SU-DHL-6 (cell line): ENCODE data around the gene DOCK3.

Source experiments
- H2AFZ ChIP-seq: fragments of 200-600 bp; sonication (generic); 2 replicates; pipeline ENCODE4 v1.6.1; 2014; ENCODE audit warnings: low read depth, mild to moderate bottlenecking, moderate library complexity, mixed read lengths, antibody characterized with exemption, low read length; ENCODE audit not compliant: severe bottlenecking
- H3F3A ChIP-seq: fragments of 200-600 bp; shearing (Covaris generic); 2 replicates; pipeline ENCODE4 v1.6.0; 2016; ENCODE audit warnings: antibody characterized with exemption, mild to moderate bottlenecking; ENCODE audit not compliant: insufficient read depth
- H3K27ac ChIP-seq: fragments of 200-600 bp; sonication (generic); 2 replicates; pipeline ENCODE4 v1.5.1; 2016; ENCODE audit warnings: low read depth, mild to moderate bottlenecking, low read length, moderate library complexity, mixed read lengths
- H3K27me3 ChIP-seq: fragments of 200-600 bp; sonication (generic), shearing (Covaris generic); 2 replicates; pipeline ENCODE4 v1.6.0; 2014; ENCODE audit warnings: mild to moderate bottlenecking, low read length
- H3K36me3 ChIP-seq: fragments of 200-600 bp; sonication (generic); 2 replicates; pipeline ENCODE4 v1.6.1; 2014; ENCODE audit warnings: mild to moderate bottlenecking, low read length, mixed read lengths
- H3K4me2 ChIP-seq: fragments of 300-600, 200-600 bp; shearing (Covaris generic), sonication (generic); 2 replicates; pipeline ENCODE4 v1.6.0; 2014; ENCODE audit warnings: low read length, low read depth, mild to moderate bottlenecking; ENCODE audit not compliant: poor library complexity, severe bottlenecking
- H3K4me3 ChIP-seq: fragments of 200-600 bp; sonication (generic); 2 replicates; pipeline ENCODE4 v1.5.1; 2014; ENCODE audit warnings: antibody characterized with exemption, low read length, mild to moderate bottlenecking, mixed read lengths; ENCODE audit not compliant: insufficient read depth, poor library complexity, severe bottlenecking
- H3K79me2 ChIP-seq: fragments of 200-600 bp; sonication (generic); 2 replicates; pipeline ENCODE4 v1.6.1; 2014; ENCODE audit warnings: mild to moderate bottlenecking, low read length, moderate library complexity; ENCODE audit not compliant: insufficient read depth
- H3K9ac ChIP-seq: fragments of 200-600 bp; sonication (generic); 2 replicates; pipeline ENCODE4 v1.7.0; 2014; ENCODE audit warnings: mild to moderate bottlenecking, low read length
- H3K9me2 ChIP-seq: fragments of 200-600 bp; sonication (generic); replicated peaks from 2 replicates; pipeline ENCODE4 v1.6.1; 2014; ENCODE audit warnings: low read length; ENCODE audit not compliant: insufficient read depth
- H3K9me3 ChIP-seq: fragments of 200-600 bp; sonication (generic); 2 replicates; pipeline ENCODE4 v1.6.1; 2014; ENCODE audit warnings: low read length, mixed read lengths; ENCODE audit not compliant: insufficient read depth
- H4K20me1 ChIP-seq: fragments of 200-600 bp; sonication (generic); 2 replicates; pipeline ENCODE4 v1.6.1; 2014; ENCODE audit warnings: low read depth, mild to moderate bottlenecking, antibody characterized with exemption, low read length, moderate library complexity, mixed read lengths
- EZH2phosphoT487 ChIP-seq: fragments of 200-600 bp; sonication (generic), shearing (Covaris generic); conservative IDR thresholded peaks from 2 replicates; pipeline ENCODE4 v1.6.1; 2018; ENCODE audit warnings: mild to moderate bottlenecking, antibody characterized with exemption, low read length, moderate library complexity, mixed read lengths
- TF ChIP-seq, protein P1 (sequence below): fragments of 200-600 bp; sonication (generic); IDR thresholded peaks from one replicate; pipeline ENCODE4 v1.5.1; 2017; ENCODE audit warnings: antibody characterized with exemption, mild to moderate bottlenecking, low read length, moderate library complexity; ENCODE audit not compliant: insufficient read depth, poor library complexity, severe bottlenecking

DOCK3 gene

DNA sequence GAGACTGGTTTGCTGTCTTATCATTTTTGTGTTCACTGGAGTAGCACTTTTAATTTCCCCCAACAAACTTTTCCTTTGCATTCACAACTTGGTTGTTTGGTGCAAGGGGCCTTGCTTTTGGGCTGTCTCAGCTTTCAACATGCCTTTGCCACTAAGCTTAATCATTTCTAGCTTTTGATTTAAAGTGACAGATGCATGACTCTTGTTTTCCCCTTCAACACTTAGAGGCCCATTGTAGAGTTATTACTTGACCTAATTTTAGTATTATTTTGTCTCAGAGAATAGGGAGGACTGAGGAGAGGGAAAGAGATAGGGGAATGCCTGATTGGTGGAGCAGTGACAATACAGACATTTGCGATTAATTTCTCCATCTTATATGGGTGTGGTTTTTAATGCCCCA lies 370.3 kb downstream of the DOCK3 start:
- Histone ChIP-seq H3K27me3 (no peaks in the 10 kb centered on the region), H3K36me3 (no peaks in the 10 kb centered on the region), H3K9ac (no peak overlapping the region), H3K9me2 (no peaks in the 10 kb centered on the region), H3K27ac (no peak overlapping the region), H3K79me2 (no peaks in the 10 kb centered on the region), H3F3A (no peaks in the 10 kb centered on the region), H3K9me3 (no peaks in the 10 kb centered on the region), H3K4me3 (no peak overlapping the region), H3K4me2 (no peak overlapping the region), H4K20me1 (no peaks in the 10 kb centered on the region), H2AFZ (no peak overlapping the region)
- TF ChIP-seq, protein P1, sequence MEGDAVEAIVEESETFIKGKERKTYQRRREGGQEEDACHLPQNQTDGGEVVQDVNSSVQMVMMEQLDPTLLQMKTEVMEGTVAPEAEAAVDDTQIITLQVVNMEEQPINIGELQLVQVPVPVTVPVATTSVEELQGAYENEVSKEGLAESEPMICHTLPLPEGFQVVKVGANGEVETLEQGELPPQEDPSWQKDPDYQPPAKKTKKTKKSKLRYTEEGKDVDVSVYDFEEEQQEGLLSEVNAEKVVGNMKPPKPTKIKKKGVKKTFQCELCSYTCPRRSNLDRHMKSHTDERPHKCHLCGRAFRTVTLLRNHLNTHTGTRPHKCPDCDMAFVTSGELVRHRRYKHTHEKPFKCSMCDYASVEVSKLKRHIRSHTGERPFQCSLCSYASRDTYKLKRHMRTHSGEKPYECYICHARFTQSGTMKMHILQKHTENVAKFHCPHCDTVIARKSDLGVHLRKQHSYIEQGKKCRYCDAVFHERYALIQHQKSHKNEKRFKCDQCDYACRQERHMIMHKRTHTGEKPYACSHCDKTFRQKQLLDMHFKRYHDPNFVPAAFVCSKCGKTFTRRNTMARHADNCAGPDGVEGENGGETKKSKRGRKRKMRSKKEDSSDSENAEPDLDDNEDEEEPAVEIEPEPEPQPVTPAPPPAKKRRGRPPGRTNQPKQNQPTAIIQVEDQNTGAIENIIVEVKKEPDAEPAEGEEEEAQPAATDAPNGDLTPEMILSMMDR, result no peak
- no peak for TF ChIP-seq EZH2phosphoT487

DNA sequence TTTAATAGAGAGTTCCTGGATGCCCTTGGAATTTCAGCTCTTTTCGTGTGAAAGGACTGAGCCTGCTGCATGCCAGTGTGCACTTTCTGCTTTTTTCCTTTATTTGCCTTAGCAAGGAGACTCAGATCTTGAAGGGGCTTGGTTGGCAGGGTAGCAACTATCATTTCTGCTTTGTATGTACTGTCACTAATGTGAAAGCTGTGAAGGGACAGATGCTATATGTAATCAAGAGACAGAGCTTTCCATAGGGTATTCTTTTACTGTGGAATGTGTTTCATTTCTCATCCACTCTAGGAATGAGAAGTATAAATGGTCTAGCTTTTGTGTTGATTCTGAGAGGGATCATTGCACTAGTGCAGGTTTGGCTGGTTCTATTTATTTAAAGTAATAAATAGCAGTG lies 377.8 kb downstream of the DOCK3 start:
- Histone ChIP-seq H3K27me3 (no peaks in the 10 kb centered on the region), H3K36me3 (no peaks in the 10 kb centered on the region), H3K9ac (no peak overlapping the region), H3K9me2 (no peaks in the 10 kb centered on the region), H3K79me2 (no peaks in the 10 kb centered on the region), H3K9me3 (no peaks in the 10 kb centered on the region), H4K20me1 (no peaks in the 10 kb centered on the region), H3K27ac (no peak overlapping the region), H2AFZ (no peak overlapping the region), H3K4me3 (no peak overlapping the region), H3K4me2 (no peak overlapping the region), H3F3A (no peaks in the 10 kb centered on the region)
- TF ChIP-seq, protein P1, result no peak
- TF ChIP-seq EZH2phosphoT487, result no peak

DNA sequence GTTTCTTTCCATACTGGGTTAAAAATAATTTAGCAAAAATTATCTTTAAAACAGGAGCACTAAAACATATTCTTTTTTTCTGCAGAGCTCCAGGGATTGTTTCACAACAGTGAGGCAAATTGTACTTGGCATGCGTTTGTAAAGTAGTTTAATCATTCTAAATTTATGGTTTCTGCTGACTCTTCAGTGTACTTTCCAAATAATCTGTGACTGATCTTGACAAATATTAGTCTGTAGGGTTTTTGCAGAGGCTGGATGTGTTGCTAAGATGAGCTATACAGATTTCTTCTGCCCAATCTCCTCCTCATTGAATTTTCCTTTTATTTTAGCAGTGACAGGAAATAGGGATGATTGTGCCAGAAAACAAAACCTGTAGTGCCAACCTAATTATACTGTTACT lies 382.4 kb downstream of the DOCK3 start:
- TF ChIP-seq, protein P1, result no peak
- TF ChIP-seq EZH2phosphoT487, result no peak
- Histone ChIP-seq H3K9ac (no peak overlapping the region), H3K9me3 (no peaks in the 10 kb centered on the region), H3K27ac (no peak overlapping the region), H3F3A (no peaks in the 10 kb centered on the region), H3K27me3 (no peaks in the 10 kb centered on the region), H3K79me2 (no peaks in the 10 kb centered on the region), H3K4me3 (no peak overlapping the region), H2AFZ (no peak overlapping the region), H3K9me2 (no peaks in the 10 kb centered on the region), H3K4me2 (no peak overlapping the region), H3K36me3 (no peaks in the 10 kb centered on the region), H4K20me1 (no peaks in the 10 kb centered on the region)

DNA sequence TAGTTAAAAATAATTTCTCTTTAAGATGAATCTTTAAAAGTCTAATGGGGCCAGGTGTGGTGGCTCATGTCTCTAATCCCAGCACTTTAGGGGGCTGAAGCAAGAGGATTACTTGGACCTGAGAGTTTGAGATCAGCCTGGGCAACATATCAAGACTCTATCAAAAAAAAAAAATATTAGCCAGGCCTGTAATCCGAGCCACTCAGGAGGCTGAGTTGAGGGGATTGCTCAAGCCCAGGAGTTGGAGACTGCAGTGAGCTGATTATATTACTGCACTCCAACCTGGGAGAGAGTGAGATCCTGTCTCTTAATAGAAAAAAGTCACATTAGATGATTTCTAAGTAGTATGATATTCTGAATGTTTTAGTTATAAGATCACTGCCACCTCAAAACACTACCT lies 388.3 kb downstream of the DOCK3 start:
- Histone ChIP-seq H3K79me2 (no peaks in the 10 kb centered on the region), H3K9me2 (no peaks in the 10 kb centered on the region), H2AFZ (no peak overlapping the region), H3K36me3 (no peaks in the 10 kb centered on the region), H3K9me3 (no peaks in the 10 kb centered on the region), H3K27me3 (no peaks in the 10 kb centered on the region), H3K4me2 (no peak overlapping the region), H3K9ac (no peak overlapping the region), H3K27ac (no peak overlapping the region), H4K20me1 (no peaks in the 10 kb centered on the region), H3F3A (no peaks in the 10 kb centered on the region), H3K4me3 (no peak overlapping the region)
- TF ChIP-seq, protein P1, result no peak
- TF ChIP-seq EZH2phosphoT487, result no peak
